OCI-LY1 (cell line): Measurements from ENCODE around the gene VSTM4.

Source experiments
- H2AFZ ChIP-seq: fragments of 200-600 bp; sonication (generic), shearing (Covaris generic); 2 replicates; pipeline ENCODE4 v1.6.0; 2014; ENCODE audit warnings: antibody characterized with exemption, mild to moderate bottlenecking, low read length
- H3F3A ChIP-seq: fragments of 200-600 bp; sonication (generic), shearing (Covaris generic); 2 replicates; pipeline ENCODE4 v1.6.0; 2014; ENCODE audit warnings: mild to moderate bottlenecking, antibody characterized with exemption, low read length, moderate library complexity; ENCODE audit not compliant: insufficient read depth
- H3K27ac ChIP-seq: fragments of 200-600 bp; sonication (generic); 2 replicates; pipeline ENCODE4 v1.5.1; 2014; ENCODE audit warnings: low read length, mixed run types, mild to moderate bottlenecking, low read depth; ENCODE audit not compliant: poor library complexity, severe bottlenecking
- H3K27me3 ChIP-seq: fragments of 200-600 bp; sonication (generic); 2 replicates; pipeline ENCODE4 v1.6.0; 2014; ENCODE audit warnings: antibody characterized with exemption, mild to moderate bottlenecking, low read length, moderate library complexity; ENCODE audit not compliant: insufficient read depth
- H3K36me3 ChIP-seq: fragments of 200-600 bp; sonication (generic); 2 replicates; pipeline ENCODE4 v1.6.1; 2014; ENCODE audit warnings: mild to moderate bottlenecking, antibody characterized with exemption, low read length, moderate library complexity, mixed read lengths; ENCODE audit not compliant: insufficient read depth
- H3K4me1 ChIP-seq: fragments of 200-600 bp; sonication (generic); 2 replicates; pipeline ENCODE4 v1.5.1; 2014; ENCODE audit warnings: mild to moderate bottlenecking, low read length, moderate library complexity; ENCODE audit not compliant: insufficient read depth, severe bottlenecking
- H3K4me2 ChIP-seq: fragments of 200-600 bp; sonication (generic), shearing (Covaris generic); 2 replicates; pipeline ENCODE4 v1.6.1; 2014; ENCODE audit warnings: low read length
- H3K4me3 ChIP-seq: fragments of 200-600 bp; sonication (generic); 2 replicates; pipeline ENCODE4 v1.5.1; 2014; ENCODE audit warnings: low read length, low read depth, mild to moderate bottlenecking, mixed read lengths; ENCODE audit not compliant: poor library complexity, severe bottlenecking
- H3K79me2 ChIP-seq: fragments of 200-600 bp; shearing (Covaris generic); 2 replicates; pipeline ENCODE4 v1.6.1; 2016; ENCODE audit warnings: mixed run types, low read length, mixed read lengths; ENCODE audit not compliant: insufficient read depth
- H3K9ac ChIP-seq: fragments of 200-600 bp; sonication (generic), shearing (Covaris generic); 2 replicates; pipeline ENCODE4 v1.6.1; 2014; ENCODE audit warnings: mild to moderate bottlenecking, low read length, mixed read lengths
- H3K9me2 ChIP-seq: fragments of 200-600 bp; sonication (generic), shearing (Covaris generic); 2 replicates; pipeline ENCODE4 v1.6.1; 2014; ENCODE audit warnings: low read depth, mild to moderate bottlenecking, low read length, mixed read lengths
- H3K9me3 ChIP-seq: fragments of 200-600 bp; shearing (Covaris generic); 2 replicates; pipeline ENCODE4 v1.6.1; 2014; ENCODE audit warnings: low read length, mixed read lengths
- H4K20me1 ChIP-seq: fragments of 200-600 bp; sonication (generic), shearing (Covaris generic); 2 replicates; pipeline ENCODE4 v1.6.0; 2016; ENCODE audit warnings: mild to moderate bottlenecking, low read length; ENCODE audit not compliant: insufficient read depth
- EZH2 ChIP-seq: fragments of 200-600 bp; sonication (generic), shearing (Covaris generic); IDR thresholded peaks from 2 replicates; pipeline ENCODE4 v1.8.0; 2017; ENCODE audit warnings: borderline replicate concordance, mixed run types, mild to moderate bottlenecking, antibody characterized with exemption, low read length, moderate library complexity, mixed read lengths
- TF ChIP-seq, protein P1 (sequence below): fragments of 200-600 bp; sonication (generic), shearing (Covaris generic); IDR thresholded peaks from 2 replicates; pipeline ENCODE4 v1.5.1; 2017; ENCODE audit warnings: mild to moderate bottlenecking, antibody characterized with exemption, low read length, moderate library complexity, mixed read lengths

Gene VSTM4

DNA sequence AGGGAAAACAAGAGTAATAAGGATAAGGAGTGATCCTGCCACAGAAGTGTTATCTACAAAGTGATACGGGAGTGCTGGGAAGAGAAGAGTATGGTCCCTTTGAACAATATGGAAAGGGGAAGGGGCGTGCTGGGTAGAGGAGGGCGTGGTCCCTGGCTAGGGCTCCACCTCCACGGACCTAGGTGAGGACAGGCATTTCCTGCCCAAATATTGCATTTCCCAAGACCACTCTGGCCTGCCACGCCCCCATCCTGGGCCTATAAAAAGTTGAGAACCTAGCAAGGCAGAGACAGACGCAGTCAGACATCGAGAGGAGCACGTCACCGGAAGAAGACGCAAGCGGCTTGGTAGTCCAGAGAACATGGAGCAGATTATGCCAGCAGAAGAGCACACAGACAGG, 22.8 kb downstream of the VSTM4 start:
- no peak overlapping the region for H3K4me2 ChIP-seq
- no peaks in the 10 kb centered on the region for H3K4me1 ChIP-seq
- H2AFZ ChIP-seq = no peak overlapping the region
- no peak overlapping the region for H3K27ac ChIP-seq
- no peaks in the 10 kb centered on the region for H4K20me1 ChIP-seq
- H3F3A ChIP-seq = no peaks in the 10 kb centered on the region
- no peaks in the 10 kb centered on the region for H3K9me3 ChIP-seq
- no peak overlapping the region for H3K4me3 ChIP-seq
- no peak overlapping the region for H3K9ac ChIP-seq
- TF ChIP-seq, protein P1, sequence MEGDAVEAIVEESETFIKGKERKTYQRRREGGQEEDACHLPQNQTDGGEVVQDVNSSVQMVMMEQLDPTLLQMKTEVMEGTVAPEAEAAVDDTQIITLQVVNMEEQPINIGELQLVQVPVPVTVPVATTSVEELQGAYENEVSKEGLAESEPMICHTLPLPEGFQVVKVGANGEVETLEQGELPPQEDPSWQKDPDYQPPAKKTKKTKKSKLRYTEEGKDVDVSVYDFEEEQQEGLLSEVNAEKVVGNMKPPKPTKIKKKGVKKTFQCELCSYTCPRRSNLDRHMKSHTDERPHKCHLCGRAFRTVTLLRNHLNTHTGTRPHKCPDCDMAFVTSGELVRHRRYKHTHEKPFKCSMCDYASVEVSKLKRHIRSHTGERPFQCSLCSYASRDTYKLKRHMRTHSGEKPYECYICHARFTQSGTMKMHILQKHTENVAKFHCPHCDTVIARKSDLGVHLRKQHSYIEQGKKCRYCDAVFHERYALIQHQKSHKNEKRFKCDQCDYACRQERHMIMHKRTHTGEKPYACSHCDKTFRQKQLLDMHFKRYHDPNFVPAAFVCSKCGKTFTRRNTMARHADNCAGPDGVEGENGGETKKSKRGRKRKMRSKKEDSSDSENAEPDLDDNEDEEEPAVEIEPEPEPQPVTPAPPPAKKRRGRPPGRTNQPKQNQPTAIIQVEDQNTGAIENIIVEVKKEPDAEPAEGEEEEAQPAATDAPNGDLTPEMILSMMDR = no peak
- no peak for TF ChIP-seq EZH2
- no peaks in the 10 kb centered on the region for H3K9me2 ChIP-seq
- H3K79me2 ChIP-seq = no peaks in the 10 kb centered on the region
- H3K27me3 ChIP-seq = no peaks in the 10 kb centered on the region
- H3K36me3 ChIP-seq = no peaks in the 10 kb centered on the region

DNA sequence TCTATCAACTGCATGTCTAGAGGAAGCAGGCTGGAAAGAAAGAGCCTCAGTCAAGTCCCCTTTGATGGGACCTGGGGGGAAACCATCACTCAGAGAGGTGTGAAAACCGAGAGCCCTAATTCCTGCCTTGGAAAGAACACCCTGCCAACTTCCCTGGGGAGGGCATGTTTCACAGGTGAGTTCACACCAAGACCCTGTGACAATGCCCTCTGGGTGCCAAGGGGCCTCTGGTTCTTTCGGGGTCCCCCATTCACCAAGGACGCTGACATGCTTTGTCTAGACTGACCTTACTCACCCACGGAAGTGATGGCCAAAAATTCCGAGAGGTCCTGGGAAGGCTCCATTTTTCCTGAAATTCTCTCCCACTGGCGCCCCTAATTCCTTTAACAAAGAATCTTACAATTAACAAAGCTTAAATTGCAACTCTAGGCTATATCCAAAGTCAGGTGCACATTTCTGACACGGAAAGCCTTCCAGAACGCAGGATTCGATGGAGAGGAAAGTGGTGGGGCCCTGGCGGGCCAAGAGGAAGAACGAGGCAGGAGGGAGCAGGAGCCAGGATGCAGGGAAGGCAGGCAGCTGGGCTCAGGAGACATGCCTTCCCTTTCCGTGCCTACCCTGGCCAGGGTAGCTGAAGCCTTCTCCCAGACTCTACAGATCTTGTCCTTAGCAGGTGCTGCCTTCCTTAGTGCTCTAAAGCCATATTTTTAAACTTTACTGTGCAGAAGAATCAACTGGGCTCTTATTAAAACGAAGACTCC, 23.7 kb downstream of the VSTM4 start:
- no peaks in the 10 kb centered on the region for H3F3A ChIP-seq
- no peak overlapping the region for H3K4me3 ChIP-seq
- H3K79me2 ChIP-seq = no peaks in the 10 kb centered on the region
- H3K4me1 ChIP-seq = no peaks in the 10 kb centered on the region
- H3K27me3 ChIP-seq = no peaks in the 10 kb centered on the region; the same call in 1 of the 2 replicates
- no peak overlapping the region for H2AFZ ChIP-seq
- no peaks in the 10 kb centered on the region for H3K9me2 ChIP-seq
- H3K4me2 ChIP-seq = no peak overlapping the region
- H4K20me1 ChIP-seq = no peaks in the 10 kb centered on the region
- H3K9me3 ChIP-seq = peaks cover 3% of the 10 kb centered on the region; the same call in 1 of the 2 replicates
- no peak overlapping the region for H3K9ac ChIP-seq
- no peaks in the 10 kb centered on the region for H3K36me3 ChIP-seq
- TF ChIP-seq EZH2 = no peak
- TF ChIP-seq, protein P1 = no peak
- H3K27ac ChIP-seq = no peak overlapping the region

DNA sequence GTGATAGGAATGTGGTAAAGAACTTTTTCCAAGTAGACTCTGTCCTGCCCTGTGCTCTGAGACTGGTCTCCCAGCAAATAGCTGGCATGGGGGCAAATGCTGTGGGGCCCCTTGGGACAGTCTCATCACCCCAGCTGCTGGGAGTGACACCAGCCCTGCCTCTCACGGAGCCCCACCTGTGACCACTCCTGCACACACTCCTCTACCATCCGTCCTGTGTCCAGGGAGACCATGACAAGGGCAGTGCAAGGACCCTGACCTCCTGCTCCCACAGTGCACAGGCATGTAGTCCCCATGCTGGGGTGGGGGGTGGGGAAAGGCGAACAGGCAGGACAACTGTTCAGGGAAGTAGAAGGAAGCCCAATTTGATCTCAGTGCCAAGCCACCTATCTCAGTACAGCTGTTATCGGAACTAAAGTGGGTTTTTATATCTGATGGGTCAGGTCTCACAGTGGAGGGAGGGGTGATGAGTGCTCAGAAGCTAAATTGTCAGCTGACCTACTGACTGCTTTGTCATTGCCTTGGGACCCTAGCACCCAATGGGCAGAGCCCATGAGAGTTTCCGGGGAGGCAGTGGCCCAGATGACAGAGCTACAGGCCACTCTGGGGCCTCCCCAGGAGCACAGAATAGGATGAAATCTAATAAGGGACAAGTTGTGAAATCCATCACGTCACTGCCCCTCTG, 24.5 kb downstream of the VSTM4 start:
- no peaks in the 10 kb centered on the region; the same call in 1 of the 2 replicates for H3K27me3 ChIP-seq
- H2AFZ ChIP-seq = no peak overlapping the region
- H3K9me2 ChIP-seq = no peaks in the 10 kb centered on the region
- no peaks in the 10 kb centered on the region for H3F3A ChIP-seq
- H3K9me3 ChIP-seq = peaks cover 3% of the 10 kb centered on the region; the same call in 1 of the 2 replicates
- no peak overlapping the region for H3K27ac ChIP-seq
- H3K4me2 ChIP-seq = no peak overlapping the region
- TF ChIP-seq, protein P1 = no peak
- TF ChIP-seq EZH2 = no peak
- no peak overlapping the region for H3K9ac ChIP-seq
- no peaks in the 10 kb centered on the region for H3K4me1 ChIP-seq
- H3K79me2 ChIP-seq = no peaks in the 10 kb centered on the region
- H4K20me1 ChIP-seq = no peaks in the 10 kb centered on the region
- H3K4me3 ChIP-seq = no peak overlapping the region
- H3K36me3 ChIP-seq = no peaks in the 10 kb centered on the region
